ENCODE data around the gene TMEM174.

TMEM174 gene

GRCh38 chr5:73139485-73139884 lies 33.5 kb upstream of the TMEM174 start:
- H3K4me3 ChIP-seq (ENCODE audit: control insufficient read depth, low read depth, low read length) = no peak overlapping the region
- TF ChIP-seq CTCF (conservative IDR thresholded peaks at IDR 0.05; ENCODE audit: control insufficient read depth, insufficient read depth, low read depth, low read length) = no peak
- DNase-seq (ENCODE audit: low read depth) = no peak

GRCh38 chr5:73140801-73141200 lies 32.2 kb upstream of the TMEM174 start:
- TF ChIP-seq CTCF (conservative IDR thresholded peaks at IDR 0.05; ENCODE audit: control insufficient read depth, insufficient read depth, low read depth, low read length) = no peak
- H3K4me3 ChIP-seq (ENCODE audit: control insufficient read depth, low read depth, low read length) = no peak overlapping the region
- no peak for DNase-seq (ENCODE audit: low read depth)

- DNase-seq (ENCODE audit: low read depth) = no peak
- no peak overlapping the region for H3K4me3 ChIP-seq (ENCODE audit: control insufficient read depth, low read depth, low read length)
- no peak for TF ChIP-seq CTCF (conservative IDR thresholded peaks at IDR 0.05; ENCODE audit: control insufficient read depth, insufficient read depth, low read depth, low read length)
These were observed 31.0 kb upstream of the TMEM174 start for GRCh38 chr5:73142035-73142434.

GRCh38 chr5:73143716-73144115 lies 29.3 kb upstream of the TMEM174 start:
- H3K4me3 ChIP-seq (ENCODE audit: control insufficient read depth, low read depth, low read length) = no peak overlapping the region
- no peak for DNase-seq (ENCODE audit: low read depth)
- no peak for TF ChIP-seq CTCF (conservative IDR thresholded peaks at IDR 0.05; ENCODE audit: control insufficient read depth, insufficient read depth, low read depth, low read length)

- no peak for TF ChIP-seq CTCF (conservative IDR thresholded peaks at IDR 0.05; ENCODE audit: control insufficient read depth, insufficient read depth, low read depth, low read length)
- DNase-seq (ENCODE audit: low read depth) = no peak
- H3K4me3 ChIP-seq (ENCODE audit: control insufficient read depth, low read depth, low read length) = no peak overlapping the region
These were observed 23.5 kb upstream of the TMEM174 start for GRCh38 chr5:73149540-73149939.

- no peak for DNase-seq (ENCODE audit: low read depth)
- no peak for TF ChIP-seq CTCF (conservative IDR thresholded peaks at IDR 0.05; ENCODE audit: control insufficient read depth, insufficient read depth, low read depth, low read length)
- H3K4me3 ChIP-seq (ENCODE audit: control insufficient read depth, low read depth, low read length) = no peak overlapping the region
These were observed 22.1 kb upstream of the TMEM174 start for GRCh38 chr5:73150876-73151275.

GRCh38 chr5:73151766-73152410 lies 21.1 kb upstream of the TMEM174 start:
- DNase-seq (ENCODE audit: low read depth) = no peak
- no peak for TF ChIP-seq CTCF (conservative IDR thresholded peaks at IDR 0.05; ENCODE audit: control insufficient read depth, insufficient read depth, low read depth, low read length)
- H3K4me3 ChIP-seq (ENCODE audit: control insufficient read depth, low read depth, low read length) = no peak overlapping the region
